ENCODE measurements around the gene TSPAN18.

TSPAN18 gene

GRCh38 chr11:44791316-44791925 is 64.7 kb downstream of the TSPAN18 start:
- TF ChIP-seq CTCF (IDR thresholded peaks at IDR 0.05; ENCODE audit: control insufficient read depth, extremely low read depth, insufficient read depth), result no peak
- H3K4me3 ChIP-seq (ENCODE audit: low read depth, low read length), result no peak overlapping the region
- DNase-seq (ENCODE audit: low read depth), result no peak

- TF ChIP-seq CTCF (IDR thresholded peaks at IDR 0.05; ENCODE audit: control insufficient read depth, extremely low read depth, insufficient read depth), result no peak
Observed at GRCh38 chr11:44792171-44792570, 65.4 kb downstream of the TSPAN18 start.

GRCh38 chr11:44793350-44794090 is 66.8 kb downstream of the TSPAN18 start:
- TF ChIP-seq CTCF (IDR thresholded peaks at IDR 0.05; ENCODE audit: control insufficient read depth, extremely low read depth, insufficient read depth), result no peak
- DNase-seq (ENCODE audit: low read depth), result no peak
- no peak overlapping the region for H3K4me3 ChIP-seq (ENCODE audit: low read depth, low read length)

More at GRCh38 chr11:44792171-44792570, 65.4 kb downstream of the TSPAN18 start:
- DNase-seq (ENCODE audit: low read depth), result no peak
- no peak overlapping the region for H3K4me3 ChIP-seq (ENCODE audit: low read depth, low read length)

- DNase-seq (ENCODE audit: low read depth), result no peak
Observed at GRCh38 chr11:44795803-44796535, 69.2 kb downstream of the TSPAN18 start.

GRCh38 chr11:44797051-44797450 is 70.3 kb downstream of the TSPAN18 start:
- no peak for TF ChIP-seq CTCF (IDR thresholded peaks at IDR 0.05; ENCODE audit: control insufficient read depth, extremely low read depth, insufficient read depth)
- H3K4me3 ChIP-seq (ENCODE audit: low read depth, low read length), result no peak overlapping the region
- no peak for DNase-seq (ENCODE audit: low read depth)

More at GRCh38 chr11:44795803-44796535, 69.2 kb downstream of the TSPAN18 start:
- no peak for TF ChIP-seq CTCF (IDR thresholded peaks at IDR 0.05; ENCODE audit: control insufficient read depth, extremely low read depth, insufficient read depth)
- H3K4me3 ChIP-seq (ENCODE audit: low read depth, low read length), result no peak overlapping the region

- DNase-seq (ENCODE audit: low read depth), result no peak
- TF ChIP-seq CTCF (IDR thresholded peaks at IDR 0.05; ENCODE audit: control insufficient read depth, extremely low read depth, insufficient read depth), result no peak
- no peak overlapping the region for H3K4me3 ChIP-seq (ENCODE audit: low read depth, low read length)
Observed at GRCh38 chr11:44797886-44798606, 71.3 kb downstream of the TSPAN18 start.
